ENCODE results near the gene GTF2IRD1. TPM values are rescaled to one million over a fixed set of nuclear protein-coding genes. Genes with fewer than 3 reads are reported as not detected.

GTF2IRD1 gene
- total and polyA plus RNA-seq, 2 donors (not counting 1 experiment from before 2014, with no cell fraction given) = 7.8 to 14.7 TPM

DNA sequence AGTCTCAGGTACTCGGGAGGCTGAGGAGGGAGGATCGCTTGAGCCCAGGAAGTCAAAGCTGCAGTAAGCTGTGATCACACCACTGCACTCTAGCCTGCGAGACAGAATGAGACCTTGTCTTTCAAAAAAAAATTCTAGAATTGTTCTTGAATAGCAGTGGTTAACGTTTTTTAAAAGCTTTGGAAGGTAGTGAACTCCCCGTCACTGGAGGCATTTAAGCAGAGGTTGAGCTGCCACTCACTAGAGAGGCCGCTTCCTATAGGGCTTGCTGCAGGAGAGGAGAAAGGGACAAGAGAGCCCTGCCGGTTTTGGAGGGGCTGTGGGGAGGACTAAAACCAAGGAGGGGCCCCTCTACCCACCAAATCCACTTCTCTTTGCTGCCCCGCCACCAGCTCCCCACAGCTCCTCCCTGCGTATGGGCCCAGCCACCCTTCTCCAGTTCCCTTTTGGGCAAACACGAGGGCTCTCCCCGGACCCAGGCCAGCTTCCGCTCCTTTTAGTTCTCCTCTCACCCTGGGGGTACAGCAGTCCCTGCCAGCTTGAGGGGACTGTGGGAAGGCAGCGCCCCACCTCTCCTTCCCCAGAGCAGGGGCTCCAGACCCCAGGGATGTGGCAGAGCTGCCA, 116.9 kb downstream of the GTF2IRD1 start:
- DNase-seq (ENCODE audit: low read depth in 2 of 2) = no peak
- H3K4me3 ChIP-seq (replicated peaks in 1 of 4; ENCODE audit: control extremely low read depth in 1 of 4, insufficient read depth in 1 of 4, low read depth in 3 of 4, low read length in 4 of 4) = no peak overlapping the region
- H3K9me3 ChIP-seq (ENCODE audit: control insufficient read depth, insufficient read depth, low read depth, low read length) = no peaks in the 10 kb centered on the region
- H3K27ac ChIP-seq (ENCODE audit: insufficient read depth, low read length) = no peak overlapping the region
- no peaks in the 10 kb centered on the region for H3K79me2 ChIP-seq (ENCODE audit: control insufficient read depth, insufficient read depth, low read length)
- no peak for TF ChIP-seq EZH2 (IDR thresholded peaks at IDR 0.05; ENCODE audit: low read length, missing control alignments)
- TF ChIP-seq, protein P1, sequence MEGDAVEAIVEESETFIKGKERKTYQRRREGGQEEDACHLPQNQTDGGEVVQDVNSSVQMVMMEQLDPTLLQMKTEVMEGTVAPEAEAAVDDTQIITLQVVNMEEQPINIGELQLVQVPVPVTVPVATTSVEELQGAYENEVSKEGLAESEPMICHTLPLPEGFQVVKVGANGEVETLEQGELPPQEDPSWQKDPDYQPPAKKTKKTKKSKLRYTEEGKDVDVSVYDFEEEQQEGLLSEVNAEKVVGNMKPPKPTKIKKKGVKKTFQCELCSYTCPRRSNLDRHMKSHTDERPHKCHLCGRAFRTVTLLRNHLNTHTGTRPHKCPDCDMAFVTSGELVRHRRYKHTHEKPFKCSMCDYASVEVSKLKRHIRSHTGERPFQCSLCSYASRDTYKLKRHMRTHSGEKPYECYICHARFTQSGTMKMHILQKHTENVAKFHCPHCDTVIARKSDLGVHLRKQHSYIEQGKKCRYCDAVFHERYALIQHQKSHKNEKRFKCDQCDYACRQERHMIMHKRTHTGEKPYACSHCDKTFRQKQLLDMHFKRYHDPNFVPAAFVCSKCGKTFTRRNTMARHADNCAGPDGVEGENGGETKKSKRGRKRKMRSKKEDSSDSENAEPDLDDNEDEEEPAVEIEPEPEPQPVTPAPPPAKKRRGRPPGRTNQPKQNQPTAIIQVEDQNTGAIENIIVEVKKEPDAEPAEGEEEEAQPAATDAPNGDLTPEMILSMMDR (conservative IDR thresholded peaks at IDR 0.05 in 1 of 2, IDR thresholded peaks at IDR 0.05 in 1 of 2; ENCODE audit: low read depth in 1 of 2, low read length in 2 of 2) = no peak
- H3K4me2 ChIP-seq (ENCODE audit: extremely low read depth, insufficient read depth, low read length) = no peak overlapping the region
- H3K4me1 ChIP-seq (ENCODE audit: control insufficient read depth, extremely low read depth, insufficient read depth, low read length) = no peaks in the 10 kb centered on the region
- H3K9ac ChIP-seq (ENCODE audit: insufficient read depth, low read length) = no peak overlapping the region
- no peaks in the 10 kb centered on the region for H4K20me1 ChIP-seq (ENCODE audit: control insufficient read depth, extremely low read depth, insufficient read depth, low read length)
- H3K27me3 ChIP-seq (ENCODE audit: control insufficient read depth, insufficient read depth, low read length) = no peaks in the 10 kb centered on the region
- no peak overlapping the region for H2AFZ ChIP-seq (ENCODE audit: low read length)
- no peaks in the 10 kb centered on the region for H3K36me3 ChIP-seq (ENCODE audit: control insufficient read depth, insufficient read depth, low read length)

DNA sequence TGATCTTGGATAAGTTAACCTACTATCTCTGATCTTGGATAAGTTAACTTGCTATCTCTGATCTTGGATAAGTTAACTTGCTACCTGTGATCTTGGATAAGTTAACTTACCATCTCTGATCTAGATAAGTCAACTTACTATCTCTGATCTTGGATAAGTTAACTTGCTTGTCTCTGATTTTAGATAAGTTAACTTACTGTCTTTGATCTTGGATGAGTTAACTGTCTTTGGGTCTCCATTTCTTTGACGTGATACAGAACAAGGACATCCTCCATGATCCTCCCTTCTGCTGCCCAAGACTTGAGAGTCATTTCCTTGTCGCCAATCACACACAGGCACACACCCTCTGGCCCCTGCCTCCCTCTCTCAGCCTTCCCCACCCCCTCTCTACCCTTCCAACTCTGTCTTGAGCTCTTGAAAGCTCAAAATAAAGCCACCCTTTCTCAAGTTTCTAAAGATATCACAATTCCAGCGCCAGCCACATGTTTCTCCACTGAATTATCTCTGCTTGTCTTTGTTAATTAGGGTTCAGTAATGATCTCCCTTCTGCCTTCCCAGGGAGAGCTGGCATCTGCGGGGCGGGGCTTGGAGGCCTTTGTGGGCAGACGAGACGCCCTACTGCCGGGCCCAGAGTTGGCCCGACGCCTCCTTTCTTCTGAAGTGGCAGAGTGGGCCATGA, 118.7 kb downstream of the GTF2IRD1 start:
- Histone ChIP-seq H3K79me2 (ENCODE audit: control insufficient read depth, insufficient read depth, low read length) (no peaks in the 10 kb centered on the region), H3K4me3 (replicated peaks in 1 of 4; ENCODE audit: control extremely low read depth in 1 of 4, insufficient read depth in 1 of 4, low read depth in 3 of 4, low read length in 4 of 4) (no peak overlapping the region), H3K4me1 (ENCODE audit: control insufficient read depth, extremely low read depth, insufficient read depth, low read length) (no peaks in the 10 kb centered on the region), H2AFZ (ENCODE audit: low read length) (no peak overlapping the region), H3K9me3 (ENCODE audit: control insufficient read depth, insufficient read depth, low read depth, low read length) (no peaks in the 10 kb centered on the region), H3K36me3 (ENCODE audit: control insufficient read depth, insufficient read depth, low read length) (no peaks in the 10 kb centered on the region), H3K27ac (ENCODE audit: insufficient read depth, low read length) (no peak overlapping the region), H3K9ac (ENCODE audit: insufficient read depth, low read length) (no peak overlapping the region), H4K20me1 (ENCODE audit: control insufficient read depth, extremely low read depth, insufficient read depth, low read length) (no peaks in the 10 kb centered on the region), H3K4me2 (ENCODE audit: extremely low read depth, insufficient read depth, low read length) (no peak overlapping the region), H3K27me3 (ENCODE audit: control insufficient read depth, insufficient read depth, low read length) (no peaks in the 10 kb centered on the region)
- DNase-seq (ENCODE audit: low read depth in 2 of 2) = no peak
- no peak for TF ChIP-seq EZH2 (IDR thresholded peaks at IDR 0.05; ENCODE audit: low read length, missing control alignments)
- TF ChIP-seq, protein P1 (conservative IDR thresholded peaks at IDR 0.05 in 1 of 2, IDR thresholded peaks at IDR 0.05 in 1 of 2; ENCODE audit: low read depth in 1 of 2, low read length in 2 of 2) = no peak

DNA sequence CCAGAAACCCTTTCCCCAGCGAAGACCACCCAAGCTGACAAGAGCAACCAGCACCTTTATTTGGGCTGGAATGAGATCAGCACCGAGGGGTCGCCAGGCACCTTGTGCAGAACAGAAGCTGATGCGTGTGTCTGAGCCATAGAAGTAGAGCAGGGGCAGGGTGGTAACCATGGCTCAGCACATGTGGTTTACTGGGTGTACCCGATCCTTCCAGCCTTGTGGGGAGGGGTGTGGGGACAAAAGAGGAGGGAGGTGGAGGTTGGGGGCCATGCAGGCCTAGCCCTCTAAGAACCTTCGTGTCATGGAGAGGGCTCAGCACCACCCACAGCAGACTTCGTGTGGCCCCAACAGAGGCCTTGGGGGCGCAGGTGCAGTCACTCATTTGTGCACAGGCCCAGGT, 119.8 kb downstream of the GTF2IRD1 start:
- H3K9me3 ChIP-seq (ENCODE audit: control insufficient read depth, insufficient read depth, low read depth, low read length) = no peaks in the 10 kb centered on the region
- no peak overlapping the region for H3K27ac ChIP-seq (ENCODE audit: insufficient read depth, low read length)
- TF ChIP-seq, protein P1 (conservative IDR thresholded peaks at IDR 0.05 in 1 of 2, IDR thresholded peaks at IDR 0.05 in 1 of 2; ENCODE audit: low read depth in 1 of 2, low read length in 2 of 2) = no peak
- TF ChIP-seq EZH2 (IDR thresholded peaks at IDR 0.05; ENCODE audit: low read length, missing control alignments) = no peak
- H3K4me2 ChIP-seq (ENCODE audit: extremely low read depth, insufficient read depth, low read length) = no peak overlapping the region
- no peaks in the 10 kb centered on the region for H4K20me1 ChIP-seq (ENCODE audit: control insufficient read depth, extremely low read depth, insufficient read depth, low read length)
- no peaks in the 10 kb centered on the region for H3K27me3 ChIP-seq (ENCODE audit: control insufficient read depth, insufficient read depth, low read length)
- no peaks in the 10 kb centered on the region for H3K79me2 ChIP-seq (ENCODE audit: control insufficient read depth, insufficient read depth, low read length)
- H2AFZ ChIP-seq (ENCODE audit: low read length) = no peak overlapping the region
- DNase-seq (ENCODE audit: low read depth in 2 of 2) = no peak
- no peaks in the 10 kb centered on the region for H3K36me3 ChIP-seq (ENCODE audit: control insufficient read depth, insufficient read depth, low read length)
- no peaks in the 10 kb centered on the region for H3K4me1 ChIP-seq (ENCODE audit: control insufficient read depth, extremely low read depth, insufficient read depth, low read length)
- no peak overlapping the region for H3K4me3 ChIP-seq (replicated peaks in 1 of 4; ENCODE audit: control extremely low read depth in 1 of 4, insufficient read depth in 1 of 4, low read depth in 3 of 4, low read length in 4 of 4)
- H3K9ac ChIP-seq (ENCODE audit: insufficient read depth, low read length) = no peak overlapping the region
